Sigmoid colon (tissue), 7 donors: ENCODE results near the gene S100A13. TPM values are rescaled to one million over a fixed set of nuclear protein-coding genes. Genes with fewer than 3 reads are reported as not detected.

Experiments used
- DNase-seq: peaks from one replicate; pipeline ENCODE4 v3.0.0-alpha.2; 2019
- H3K27ac ChIP-seq, 4 donors: fragments of 200-600 bp; sonication (generic); one replicate each; pipeline ENCODE4 v1.5.1; 2016 to 2019; ENCODE audit warnings: mild to moderate bottlenecking in 1 of 4
- H3K27me3 ChIP-seq, 3 donors: fragments of 200-600 bp; sonication (generic); one replicate each; pipeline ENCODE4 v1.5.1; 2019; ENCODE audit warnings: mild to moderate bottlenecking in 1 of 3
- H3K36me3 ChIP-seq, 4 donors: fragments of 200-600 bp; sonication (generic); one replicate each; pipeline ENCODE4 v1.5.1; 2016 to 2019
- H3K4me1 ChIP-seq, 4 donors: fragments of 200-600 bp; sonication (generic); one replicate each; pipeline ENCODE4 v1.5.1; 2017 to 2019
- H3K4me3 ChIP-seq, 4 donors: fragments of 200-600 bp; sonication (generic); one replicate each; pipeline ENCODE4 v1.5.1; 2017 to 2019; ENCODE audit warnings: mild to moderate bottlenecking in 2 of 4, moderate library complexity in 1 of 4
- H3K9me3 ChIP-seq, 4 donors: fragments of 200-600 bp in 3 of 4; sonication (generic) in 3 of 4; one replicate each; pipeline versions ENCODE4 v1.5.1 to v1.6.1; 2013 to 2019
- CTCF ChIP-seq, 4 experiments: fragments of 450-650 bp in 3 of 4; fragments of 200-600 bp in 1 of 4; IDR thresholded peaks; one replicate each; pipeline ENCODE4 v1.5.1; 2016 to 2019; ENCODE audit warnings: antibody characterized with exemption in 4 of 4, mild to moderate bottlenecking in 3 of 4, moderate library complexity in 2 of 4
- EP300 ChIP-seq, 4 donors: sonication (generic); formaldehyde crosslinking; IDR thresholded peaks; one replicate each; pipeline ENCODE4 v1.6.1; 2017; ENCODE audit warnings: antibody characterized with exemption in 4 of 4
- POLR2A ChIP-seq, 2 donors: fragments of 450-650 bp; IDR thresholded peaks; one replicate each; pipeline ENCODE4 v1.6.1; 2016; ENCODE audit warnings: antibody characterized with exemption in 2 of 2, mild to moderate bottlenecking in 2 of 2, moderate library complexity in 2 of 2
- POLR2AphosphoS5 ChIP-seq, 4 donors: sonication (generic); formaldehyde crosslinking; IDR thresholded peaks; one replicate each; pipeline ENCODE4 v1.6.1; 2017; ENCODE audit warnings: antibody characterized with exemption in 4 of 4
- WGBS, 2 donors: extraction: QIAGEN DNeasy Blood & Tissue Kit; methylation state at CpG; one replicate each; pipeline ENCODE4 v1.1.7; 2013; 5-methylcytosine and 5-hydroxymethylcytosine counted together
- intact Hi-C: fragments of 100-400 bp; cut with DNase I; formaldehyde crosslinking; loops from one replicate; pipeline ENCODE4 v1.15.1; 2023
- polyA plus RNA-seq, 3 donors: library from polyadenylated mRNA; stranded (reverse); fragments of 200-250 nt; gene quantifications; one replicate each; pipeline ENCODE4 v1.2.3, GENCODE V29; 2013
- total RNA-seq, 4 donors: library from RNA; depleted of rRNA; stranded (reverse); fragments of >200 nt; gene quantifications; one replicate each; pipeline ENCODE4 v1.1.0, GENCODE V29; 2016
- donor health status: healthy with polysubstance abuse.
- donor health status: Bipolar disorder and iron deficiency.
- donor health status: healthy.

The S100A13 gene
- total and polyA plus RNA-seq, 7 donors = 86.3 to 305 (median 276) TPM

GRCh38 chr1:153629343-153629665 lies 2.0 kb upstream of the S100A13 start:
- Histone ChIP-seq H3K4me3 (no peak overlapping the region), H3K36me3 (no peaks in the 10 kb centered on the region), H3K4me1 (peaks cover 0 to 41% (median 36%) of the 10 kb centered on the region in 4 donors), H3K9me3 (no peaks in the 10 kb centered on the region), H3K27ac (peak overlapping the region; percentile 7 to 94 (median 52)), H3K27me3 (no peaks in the 10 kb centered on the region)
- 86 to 88% methylated on average over 5 of the region's 5 CpGs for WGBS, 2 donors
- intact Hi-C loops = no loop called here
- TF ChIP-seq POLR2AphosphoS5 (IDR thresholded peaks at IDR 0.05) (no peak), POLR2A (IDR thresholded peaks at IDR 0.05) (no peak)
- DNase-seq = no peak

GRCh38 chr1:153628638-153629342 lies 1.5 kb upstream of the S100A13 start:
- H3K27me3 ChIP-seq = no peaks in the 10 kb centered on the region
- no peak for DNase-seq
- peaks cover 0 to 45% (median 40%) of the 10 kb centered on the region in 4 donors for H3K4me1 ChIP-seq
- intact Hi-C loops = no loop called here
- no peak for TF ChIP-seq CTCF (IDR thresholded peaks at IDR 0.05)
- H3K9me3 ChIP-seq = no peaks in the 10 kb centered on the region
- WGBS, 2 donors = 72 to 90% methylated on average over 6 of the region's 6 CpGs
- H3K4me3 ChIP-seq = no peak overlapping the region
- no peaks in the 10 kb centered on the region for H3K36me3 ChIP-seq
- H3K27ac ChIP-seq = peak overlapping the region; percentile 83 to 94 (median 90)

GRCh38 chr1:153627715-153628626 lies 666 bp upstream of the S100A13 start, which contains the start of gene S100A1:
Gene S100A1 (plus strand): TSS chr1:153628434. CDS start chr1:153630522, 2,088 bp downstream.
- TF ChIP-seq POLR2AphosphoS5 (IDR thresholded peaks at IDR 0.05) (no peak), CTCF (IDR thresholded peaks at IDR 0.05) (peak in 3 of 4 experiments; percentile 28 to 50 (median 42))
- peak; percentile 78 for DNase-seq
- Histone ChIP-seq H3K9me3 (no peaks in the 10 kb centered on the region), H3K4me3 (peak within 1 kb of the TSS; percentile 45 to 62 (median 60)), H3K27ac (peak within 1 kb of the TSS; percentile 83 to 94 (median 90)), H3K27me3 (no peaks in the 10 kb centered on the region), H3K36me3 (no peaks in the 10 kb centered on the region), H3K4me1 (peaks cover 0 to 41% (median 40%) of the 10 kb centered on the region in 4 donors)
- WGBS, 2 donors = 41 to 72% methylated on average over 10 of the region's 10 CpGs
- intact Hi-C loops = loop anchor here (2.0 kb wide), 1 partner anchor 61 kb away; no protein-coding TSS in a partner anchor

DNA sequence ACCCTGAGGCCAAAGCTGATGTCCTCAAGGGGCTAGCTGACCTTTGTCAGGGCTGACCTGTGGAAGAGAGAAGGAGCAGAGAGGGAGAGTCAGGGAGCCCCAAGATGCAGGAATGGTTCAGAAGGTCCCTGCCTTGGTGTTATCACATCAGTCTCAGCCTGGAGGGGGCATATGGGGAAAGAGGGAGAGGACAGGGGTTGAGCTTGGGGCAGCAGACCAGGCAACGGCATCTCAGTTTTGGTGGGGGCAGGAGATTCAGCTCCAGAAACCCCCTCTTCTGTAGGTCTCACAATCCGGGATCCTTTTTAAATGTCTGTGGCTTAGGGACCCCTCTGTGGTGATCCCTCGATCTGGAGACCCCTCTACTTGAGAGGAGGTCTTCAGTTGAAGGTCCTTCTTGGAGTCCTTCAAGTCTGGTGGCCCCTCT lies 815 bp downstream of the S100A13 start:
- WGBS, 2 donors = 63 to 74% methylated on average over 3 of the region's 3 CpGs
- no peaks in the 10 kb centered on the region for H3K9me3 ChIP-seq
- peaks cover 0 to 8% (median 0%) of the 10 kb centered on the region in 4 donors for H3K36me3 ChIP-seq
- peak overlapping the region; percentile 45 to 62 (median 60) for H3K4me3 ChIP-seq
- TF ChIP-seq POLR2AphosphoS5 (IDR thresholded peaks at IDR 0.05) (no peak), POLR2A (IDR thresholded peaks at IDR 0.05) (no peak), CTCF (IDR thresholded peaks at IDR 0.05) (no peak), EP300 (IDR thresholded peaks at IDR 0.05) (no peak)
- no peaks in the 10 kb centered on the region for H3K27me3 ChIP-seq
- intact Hi-C loops = loop anchor here (2.0 kb wide), 1 partner anchor 60 kb away; no protein-coding TSS in a partner anchor
- H3K4me1 ChIP-seq = peaks cover 0 to 45% (median 43%) of the 10 kb centered on the region in 4 donors
- peak overlapping the region; percentile 83 to 94 (median 90) for H3K27ac ChIP-seq
- DNase-seq = peak; percentile 56
